Activated B cell treated with CpG ODN at 0.5 μM for 24 hours (primary cell): ENCODE measurements around the gene PDE4B. TPM values are rescaled to one million over a fixed set of nuclear protein-coding genes. Genes with fewer than 3 reads are reported as not detected.
"Not testable (repeated sequence)": the region's sequence is repeated elsewhere in the genome, so short reads cannot be mapped to it uniquely, and the experiment has no call there.

Experiments used
- ATAC-seq: fragments of 200-7000 bp; cut with Tn5 transposase; one replicate; pipeline ENCODE4 v1.10.0; 2021; ENCODE audit warnings: low read depth, mild to moderate bottlenecking, moderate library complexity
- CTCF ChIA-PET: fragments of 350-600 bp; sonication (Branson Sonifier 250); formaldehyde crosslinking; loops from one replicate; lab custom pipeline; 2021; ENCODE audit warnings: antibody characterized with exemption; lab: Charles Lee
- POLR2A ChIA-PET: fragments of 350-600 bp; sonication (Branson Sonifier 250); formaldehyde crosslinking; loops from one replicate; lab custom pipeline; 2021; ENCODE audit warnings: antibody characterized with exemption; lab: Charles Lee
- DNase-seq: peaks from one replicate; pipeline ENCODE4 v3.0.0; 2022
- H3K27ac Mint-ChIP-seq: one replicate; pipeline ENCODE4 v1.8.0; 2020; ENCODE audit warnings: mixed read lengths
- H3K27me3 Mint-ChIP-seq: one replicate; pipeline ENCODE4 v1.8.0; 2021; ENCODE audit warnings: mixed read lengths
- H3K36me3 Mint-ChIP-seq: one replicate; pipeline ENCODE4 v1.8.0; 2021; ENCODE audit warnings: low read depth, mixed read lengths
- H3K4me1 Mint-ChIP-seq: one replicate; pipeline ENCODE4 v1.8.0; 2021; ENCODE audit warnings: mixed read lengths
- H3K4me3 Mint-ChIP-seq: one replicate; pipeline ENCODE4 v1.8.0; 2020; ENCODE audit warnings: mild to moderate bottlenecking, mixed read lengths
- H3K9me3 Mint-ChIP-seq: one replicate; pipeline ENCODE4 v1.8.0; 2020; ENCODE audit warnings: mixed read lengths
- CTCF ChIP-seq: fragments of 200-600 bp; IDR thresholded peaks from one replicate; pipeline ENCODE4 v1.8.0; 2022; ENCODE audit warnings: antibody characterized with exemption, mild to moderate bottlenecking
- intact Hi-C: fragments of 100-400 bp; cut with micrococcal nuclease; formaldehyde crosslinking; loops from one replicate; pipeline ENCODE4 v1.15.1; 2024
- total RNA-seq: library from RNA; stranded (reverse); gene quantifications from 2 replicates; pipeline ENCODE4 v1.2.3, GENCODE V29; 2022

PDE4B gene
- total RNA-seq, 1 donor from 2014 or later, result 84.1 TPM

- H3K36me3 Mint-ChIP-seq, result no peaks in the 10 kb centered on the region
- CTCF ChIA-PET, result interaction anchor here (2.0 kb wide), 1 partner anchor 481 kb away, joined by 8 read pairs; no protein-coding TSS in a partner anchor
- no peak for TF ChIP-seq CTCF
Measured at GRCh38 chr1:65965112-65965996, 172.7 kb downstream of the PDE4B start.

GRCh38 chr1:65967492-65967891 is 174.8 kb downstream of the PDE4B start:
- POLR2A ChIA-PET, H3K4me3 Mint-ChIP-seq, H3K9me3 Mint-ChIP-seq, DNase-seq, H3K27me3 Mint-ChIP-seq, intact Hi-C loops, ATAC-seq, CTCF ChIA-PET, H3K27ac Mint-ChIP-seq, H3K36me3 Mint-ChIP-seq, H3K4me1 Mint-ChIP-seq: not testable (repeated sequence)

More at GRCh38 chr1:65965112-65965996, 172.7 kb downstream of the PDE4B start:
- ATAC-seq (no peak), DNase-seq (no peak)
- no peak overlapping the region for H3K27ac Mint-ChIP-seq
- POLR2A ChIA-PET, result no interaction called here
- H3K4me1 Mint-ChIP-seq, result no peaks in the 10 kb centered on the region
- intact Hi-C loops, result no loop called here
- no peaks in the 10 kb centered on the region for H3K27me3 Mint-ChIP-seq
- no peak overlapping the region for H3K4me3 Mint-ChIP-seq
- peaks cover 3% of the 10 kb centered on the region for H3K9me3 Mint-ChIP-seq

GRCh38 chr1:65971547-65971946 is 178.9 kb downstream of the PDE4B start:
- H3K36me3 Mint-ChIP-seq, result no peaks in the 10 kb centered on the region
- ATAC-seq, result no peak
- no peak for DNase-seq
- no peaks in the 10 kb centered on the region for H3K4me1 Mint-ChIP-seq
- H3K27ac Mint-ChIP-seq, result no peak overlapping the region
- H3K4me3 Mint-ChIP-seq, result no peak overlapping the region
- H3K27me3 Mint-ChIP-seq, result peaks cover 2% of the 10 kb centered on the region
- intact Hi-C loops, result no loop called here
- POLR2A ChIA-PET, result no interaction called here
- H3K9me3 Mint-ChIP-seq, result peaks cover 15% of the 10 kb centered on the region
- CTCF ChIA-PET, result no interaction called here
- no peak for TF ChIP-seq CTCF

- ChIA-PET CTCF (no interaction called here), POLR2A (no interaction called here)
- Mint-ChIP-seq H3K4me3 (no peak overlapping the region), H3K4me1 (no peaks in the 10 kb centered on the region), H3K36me3 (no peaks in the 10 kb centered on the region), H3K9me3 (peaks cover 16% of the 10 kb centered on the region), H3K27ac (no peak overlapping the region), H3K27me3 (peaks cover 6% of the 10 kb centered on the region)
- TF ChIP-seq CTCF, result no peak
- DNase-seq (no peak), ATAC-seq (no peak)
- intact Hi-C loops, result no loop called here
Measured at GRCh38 chr1:65975708-65976107, 183.0 kb downstream of the PDE4B start.

- no peaks in the 10 kb centered on the region for H3K4me1 Mint-ChIP-seq
- CTCF ChIA-PET, result no interaction called here
- H3K4me3 Mint-ChIP-seq, result no peak overlapping the region
- H3K9me3 Mint-ChIP-seq, result peaks cover 16% of the 10 kb centered on the region
- intact Hi-C loops, result no loop called here
- H3K27ac Mint-ChIP-seq, result no peak overlapping the region
- POLR2A ChIA-PET, result no interaction called here
- no peaks in the 10 kb centered on the region for H3K36me3 Mint-ChIP-seq
- H3K27me3 Mint-ChIP-seq, result peaks cover 6% of the 10 kb centered on the region
- ATAC-seq (no peak), DNase-seq (no peak)
- no peak for TF ChIP-seq CTCF
Measured at GRCh38 chr1:65979136-65980044, 186.7 kb downstream of the PDE4B start.
